Right kidney (tissue), 1 donor: ENCODE measurements around the gene SLC26A11.
A peak's percentile ranks its signal among the peaks of the same experiment; 100 is the strongest.
"Not testable (repeated sequence)": the region's sequence is repeated elsewhere in the genome, so short reads cannot be mapped to it uniquely, and the experiment has no call there.

Source experiments
- DNase-seq: peaks from one replicate; pipeline ENCODE4 v3.0.0-alpha.2; 2016

SLC26A11 gene

DNA sequence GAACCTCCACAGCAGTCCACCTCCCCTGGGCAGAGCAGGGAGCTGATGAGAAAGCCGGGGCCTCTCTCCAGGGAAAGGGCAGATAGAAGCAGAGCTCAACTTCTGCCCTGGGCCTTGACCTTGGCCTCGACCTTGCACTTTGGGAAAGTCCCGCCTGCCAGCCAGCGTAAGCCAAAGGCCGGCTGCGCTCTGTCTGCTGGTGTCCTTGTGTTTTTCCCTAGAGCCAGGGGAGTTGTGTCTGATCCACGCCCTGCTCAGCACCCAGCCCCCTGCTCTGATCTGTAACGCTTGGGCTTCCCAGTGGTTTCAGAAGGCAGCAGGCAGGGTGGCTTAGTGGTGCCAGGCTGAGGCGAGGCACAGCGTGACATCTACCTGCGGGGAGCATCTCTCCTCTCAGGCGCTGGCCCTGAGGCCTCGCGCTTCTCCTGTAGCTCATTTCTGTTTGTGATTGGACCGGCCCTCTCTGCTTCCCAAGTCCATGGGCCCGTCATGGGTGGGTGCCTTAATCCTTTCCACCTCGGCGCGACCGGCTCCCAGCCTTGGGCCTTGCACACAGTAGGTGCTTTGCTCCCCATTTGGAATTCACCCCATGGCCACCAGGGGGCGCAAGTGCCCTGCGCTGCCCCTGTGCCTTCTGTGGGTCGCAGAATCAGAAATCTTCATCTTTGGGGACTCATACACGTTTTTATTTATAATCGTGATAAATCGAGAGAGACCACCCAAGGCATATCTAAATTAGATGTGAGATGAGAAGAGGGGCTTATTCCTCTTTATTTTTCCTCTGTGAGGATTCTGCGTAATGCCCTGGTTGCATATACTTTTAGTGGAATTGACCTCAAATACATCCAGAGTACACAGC is 24.3 kb upstream of the SLC26A11 start:
- peak; percentile 28 for DNase-seq

DNA sequence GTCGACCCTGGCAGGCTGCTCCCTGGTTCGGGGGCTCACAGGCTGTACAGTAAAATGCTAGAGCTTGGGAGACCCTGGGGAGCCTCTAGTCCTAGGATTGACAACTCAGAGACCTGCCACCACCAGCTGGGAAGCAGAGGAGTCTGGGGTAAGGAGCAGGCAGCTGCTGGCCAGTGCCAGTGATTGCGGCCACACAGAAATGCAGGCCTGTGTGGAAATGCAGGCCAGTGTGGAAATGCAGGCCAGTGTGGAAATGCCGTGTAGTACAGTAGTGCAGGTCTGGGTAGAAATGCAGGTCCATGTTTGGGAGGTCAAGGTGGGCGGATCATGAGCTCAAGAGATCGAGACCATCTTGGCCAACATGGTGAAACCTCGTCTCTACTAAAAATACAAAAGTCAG is 23.6 kb upstream of the SLC26A11 start:
- no peak for DNase-seq

DNA sequence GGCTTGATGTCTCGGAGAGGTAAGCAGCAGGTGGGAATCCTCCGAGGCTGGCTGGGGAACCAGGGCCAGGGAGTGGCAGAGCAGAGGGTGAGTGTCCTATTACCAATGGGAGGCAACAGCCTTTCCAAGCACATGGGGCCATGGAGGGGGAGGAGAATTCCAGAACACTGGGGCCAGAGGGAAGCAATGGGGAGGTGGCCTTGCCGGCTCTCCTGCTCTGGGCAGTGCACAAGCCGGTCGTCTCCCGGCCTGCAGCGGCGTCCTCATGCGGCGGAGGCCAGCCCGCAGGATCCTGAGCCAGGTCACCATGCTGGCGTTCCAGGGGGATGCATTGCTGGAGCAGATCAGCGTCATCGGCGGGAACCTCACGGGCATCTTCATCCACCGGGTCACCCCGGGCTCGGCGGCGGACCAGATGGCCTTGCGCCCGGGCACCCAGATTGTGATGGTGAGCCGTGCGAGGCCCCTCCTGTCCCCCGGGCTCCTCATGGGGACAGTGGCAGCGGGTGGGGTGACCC is 22.0 kb upstream of the SLC26A11 start:
- peak; percentile 58 for DNase-seq

DNA sequence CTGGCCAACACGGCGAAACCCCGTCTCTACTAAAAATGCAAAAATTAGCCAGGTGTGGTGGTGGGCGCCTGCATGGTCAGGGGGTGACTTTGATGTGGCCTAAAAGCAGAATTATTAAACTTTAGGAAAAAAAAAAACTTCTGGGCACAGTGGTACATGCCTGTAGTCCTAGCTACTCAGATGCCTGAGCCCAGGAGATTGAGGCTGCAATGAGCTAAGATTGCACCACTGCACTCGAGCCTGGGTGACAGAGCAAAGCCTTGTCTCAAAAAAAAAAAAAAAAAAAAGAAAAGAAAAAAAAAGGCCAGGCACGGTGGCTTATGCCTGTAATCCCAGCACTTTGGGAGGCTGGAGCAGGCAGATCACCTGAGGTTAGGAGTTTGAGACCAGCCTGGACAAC is 20.9 kb upstream of the SLC26A11 start:
- DNase-seq = not testable (repeated sequence)

DNA sequence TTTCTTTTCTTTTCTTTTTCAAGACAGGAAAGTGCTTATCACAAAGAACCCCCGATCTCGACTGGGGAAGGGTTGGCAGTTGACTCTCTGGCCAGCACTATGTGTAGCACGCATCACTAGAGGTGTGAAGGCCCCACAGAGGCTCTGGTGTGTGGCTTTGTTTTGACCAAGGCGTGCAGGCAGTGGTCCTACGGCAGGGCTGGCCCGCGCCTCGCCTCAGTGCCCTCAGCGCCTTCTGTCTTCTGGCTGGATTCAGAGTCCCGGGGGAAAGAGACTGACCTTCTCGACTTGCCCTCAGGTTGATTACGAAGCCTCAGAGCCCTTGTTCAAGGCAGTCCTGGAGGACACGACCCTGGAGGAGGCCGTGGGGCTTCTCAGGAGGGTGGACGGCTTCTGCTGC is 18.8 kb upstream of the SLC26A11 start:
- no peak for DNase-seq

DNA sequence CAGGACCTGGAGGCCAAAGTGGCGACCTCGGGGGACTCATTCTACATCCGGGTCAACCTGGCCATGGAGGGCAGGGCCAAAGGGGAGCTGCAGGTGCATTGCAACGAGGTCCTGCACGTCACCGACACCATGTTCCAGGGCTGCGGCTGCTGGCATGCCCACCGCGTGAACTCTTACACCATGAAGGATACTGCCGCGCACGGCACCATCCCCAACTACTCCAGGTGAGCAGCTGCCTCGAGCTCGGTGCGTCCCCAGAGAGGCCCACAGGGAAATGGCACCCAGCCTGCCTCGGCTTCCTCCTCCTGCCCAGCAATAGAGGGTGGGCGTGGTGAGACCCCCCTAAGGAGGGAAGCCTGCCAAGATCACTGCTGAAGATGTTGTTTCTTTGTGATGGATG is 18.0 kb upstream of the SLC26A11 start:
- no peak for DNase-seq

DNA sequence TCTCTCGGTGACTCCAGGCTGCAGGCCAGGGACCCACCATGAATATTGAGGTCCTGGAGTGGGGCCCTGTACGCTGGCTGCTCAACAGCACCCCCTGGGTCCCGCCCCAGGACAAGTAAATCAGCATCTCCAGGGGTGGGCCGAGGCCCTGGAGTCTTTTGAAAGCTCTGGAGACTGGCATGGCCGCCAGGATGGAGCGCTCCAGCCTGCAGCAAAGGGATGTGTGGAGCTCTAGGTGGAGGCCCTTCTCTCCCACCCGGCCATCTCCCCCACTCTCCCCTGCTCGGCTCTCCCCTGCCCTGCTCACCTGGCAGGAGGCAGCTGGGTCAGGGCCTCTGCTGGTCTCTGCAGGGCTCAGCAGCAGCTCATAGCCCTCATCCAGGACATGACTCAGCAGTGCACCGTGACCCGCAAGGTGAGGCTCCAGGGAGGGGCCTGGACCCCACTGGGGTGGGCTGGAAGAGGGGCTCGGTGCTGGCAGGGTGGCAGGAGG is 16.7 kb upstream of the SLC26A11 start:
- no peak for DNase-seq

DNA sequence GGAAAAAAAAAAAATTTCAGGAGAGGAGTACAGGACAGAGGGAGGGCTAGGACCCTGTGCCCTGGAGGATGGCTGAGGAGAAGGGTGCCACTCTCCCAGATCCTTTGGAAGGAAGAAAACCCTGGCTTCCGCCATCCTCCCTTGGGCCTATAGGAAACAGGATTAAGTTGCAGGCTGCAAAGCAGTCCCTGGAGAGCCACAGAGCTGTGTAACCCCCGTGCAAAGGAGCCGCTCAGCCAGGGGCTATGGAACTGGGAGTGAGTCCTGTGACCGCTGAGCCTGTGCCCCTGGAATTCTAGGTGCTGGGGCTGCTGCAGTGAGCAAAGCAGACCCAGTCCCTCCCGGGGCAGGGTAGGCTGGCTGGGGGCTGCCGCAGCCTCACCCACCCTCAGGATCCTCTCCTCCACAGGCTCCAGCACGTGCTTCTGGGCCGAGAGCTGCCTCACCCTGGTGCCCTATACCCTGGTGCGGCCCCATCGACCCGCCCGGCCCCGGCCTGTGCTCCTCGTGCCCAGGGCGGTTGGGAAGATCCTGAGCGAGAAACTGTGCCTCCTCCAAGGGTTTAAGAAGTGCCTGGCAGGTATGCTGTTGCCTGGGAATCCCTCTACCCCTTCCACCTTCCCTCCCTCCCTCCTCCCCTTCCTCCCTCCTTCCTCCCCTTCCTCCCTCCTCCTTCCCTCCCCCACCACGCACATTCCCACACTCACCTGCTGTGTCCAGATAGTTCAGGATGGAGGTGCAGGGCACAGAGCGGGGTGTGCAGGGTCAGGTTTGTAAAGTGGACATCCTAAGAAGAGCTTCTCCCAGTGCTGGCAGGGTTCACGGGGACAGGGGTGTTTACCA is 15.4 kb upstream of the SLC26A11 start:
- no peak for DNase-seq

DNA sequence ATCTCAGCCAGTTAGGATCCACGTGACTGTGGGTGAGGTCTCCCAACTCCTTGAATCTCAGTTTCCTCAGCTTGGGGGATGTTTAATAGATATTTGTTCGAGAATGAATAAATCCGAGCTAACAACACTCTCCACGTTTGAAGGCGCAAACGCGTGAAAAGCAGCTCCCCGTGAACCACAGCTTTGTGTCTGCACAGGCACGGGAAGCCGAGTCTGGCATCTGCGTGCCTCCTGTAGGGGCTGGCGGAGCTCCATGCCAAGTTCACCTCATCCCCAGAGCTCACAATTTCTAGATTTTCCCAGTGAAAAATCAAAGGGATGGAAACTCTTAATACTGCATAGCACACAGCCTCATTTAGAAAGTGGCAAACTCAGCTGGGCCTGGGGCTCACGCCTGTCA is 14.4 kb upstream of the SLC26A11 start:
- DNase-seq = no peak

DNA sequence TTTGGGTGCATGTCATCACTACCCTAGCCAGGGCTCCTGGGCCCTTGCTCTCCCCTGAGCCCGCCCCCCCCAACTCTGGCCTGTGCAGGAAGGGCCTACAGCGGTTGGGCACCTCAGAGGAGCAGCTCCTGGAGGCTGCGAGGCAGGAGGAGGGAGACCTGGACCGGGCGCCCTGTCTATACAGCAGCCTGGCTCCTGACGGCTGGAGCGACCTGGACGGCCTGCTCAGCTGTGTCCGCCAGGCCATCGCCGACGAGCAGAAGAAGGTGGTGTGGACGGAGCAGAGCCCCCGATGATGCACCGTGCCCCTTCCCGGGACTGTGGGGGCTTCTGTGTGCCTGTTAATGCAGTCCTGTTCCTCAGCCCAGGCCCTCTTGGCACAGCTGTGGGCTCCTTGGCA is 12.2 kb upstream of the SLC26A11 start:
- no peak for DNase-seq

DNA sequence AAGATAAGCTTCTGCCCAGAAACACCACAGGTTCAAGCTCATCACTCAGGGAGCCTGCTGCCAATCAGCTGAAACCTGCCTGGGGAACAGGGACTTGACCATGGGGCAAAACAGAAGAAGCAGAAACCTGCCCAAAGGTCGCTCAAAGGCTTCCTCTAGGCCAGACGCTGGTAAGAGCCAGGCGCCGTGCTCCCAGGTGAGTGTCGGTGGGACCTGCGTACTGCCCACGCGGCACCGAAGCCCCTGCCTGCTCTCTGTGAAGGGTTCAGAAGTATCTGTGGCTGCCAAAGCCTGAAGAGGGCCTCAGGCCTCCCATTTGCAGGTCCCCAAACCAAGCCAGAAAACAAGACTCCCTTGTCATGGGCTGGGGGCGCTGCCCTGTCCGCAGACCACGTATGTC is 10.5 kb upstream of the SLC26A11 start:
- no peak for DNase-seq

DNA sequence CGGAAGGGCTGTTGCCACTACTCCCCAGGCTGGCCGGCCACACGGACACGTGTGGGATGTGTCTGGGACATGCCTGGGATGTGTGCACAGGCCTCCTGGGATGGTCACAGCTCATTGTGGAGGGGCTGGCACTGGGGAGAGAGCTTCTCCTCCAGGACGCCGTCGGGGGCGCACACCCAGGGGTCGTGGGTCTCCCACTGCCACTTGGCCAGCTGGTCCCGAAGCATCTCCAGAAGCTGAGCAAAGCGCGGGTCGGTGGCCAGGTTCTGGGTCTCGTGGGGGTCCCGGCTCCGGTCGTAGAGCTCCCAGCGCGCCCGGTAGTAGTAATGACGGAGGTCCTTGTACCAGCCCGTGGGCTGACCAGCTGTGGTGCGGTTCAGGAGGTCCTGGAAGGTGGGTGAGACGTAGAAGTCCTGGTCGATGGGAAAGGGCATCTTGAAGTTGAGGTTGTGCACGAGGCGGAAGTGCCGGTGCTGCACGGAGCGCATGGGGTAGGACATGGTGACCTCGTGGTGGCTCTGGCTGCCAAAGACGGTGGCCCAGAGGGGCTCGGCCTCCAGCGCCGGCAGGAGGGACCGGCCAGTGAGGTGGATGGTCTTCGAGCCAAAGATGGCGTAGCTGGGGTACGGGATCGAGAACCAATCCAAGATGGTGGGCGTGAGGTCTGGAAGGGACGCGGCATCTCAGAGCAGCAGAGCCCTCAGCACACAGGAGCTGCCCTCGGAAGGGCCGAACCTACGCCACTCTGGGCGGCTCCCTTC is 9.7 kb upstream of the SLC26A11 start:
- no peak for DNase-seq

DNA sequence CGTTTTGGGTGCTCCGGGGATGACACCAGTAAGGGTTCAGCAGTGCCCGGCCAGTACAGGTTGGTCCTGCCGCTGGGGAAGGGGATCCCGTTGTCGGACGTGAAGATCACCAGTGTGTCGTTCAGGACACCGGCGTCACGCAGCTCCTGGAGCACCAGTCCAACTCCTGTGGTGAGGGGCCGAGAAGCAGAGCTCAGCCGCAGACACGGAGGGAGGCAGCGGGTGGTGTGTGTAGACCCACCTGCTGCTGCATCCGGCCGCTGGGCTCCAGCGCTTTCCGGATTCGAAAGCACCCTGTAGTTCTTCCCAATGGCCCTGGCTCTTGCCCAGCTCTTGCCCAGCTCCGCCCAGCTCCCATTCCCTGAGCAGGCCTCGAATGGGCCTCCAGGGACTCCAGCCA is 8.1 kb upstream of the SLC26A11 start:
- DNase-seq = no peak

DNA sequence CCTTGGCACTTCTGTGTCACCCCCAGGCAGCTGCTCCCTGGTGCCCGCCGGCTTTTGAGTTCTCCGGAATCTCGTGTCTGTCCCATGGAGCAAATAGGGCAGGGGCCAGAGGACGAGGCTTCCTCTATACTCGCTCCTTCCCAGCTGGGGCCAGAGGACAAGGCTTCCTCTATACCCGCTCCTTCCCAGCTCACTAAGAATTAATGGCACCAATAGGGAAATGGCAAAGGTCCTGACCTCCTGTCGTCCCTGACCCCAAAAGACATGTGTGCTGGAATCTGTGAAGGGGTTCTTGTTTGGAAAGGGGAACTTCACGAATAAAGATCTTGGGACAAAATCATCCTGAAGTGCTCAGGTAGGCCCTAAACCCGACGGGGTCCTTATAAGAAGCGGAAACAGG is 7.7 kb upstream of the SLC26A11 start:
- DNase-seq = no peak

DNA sequence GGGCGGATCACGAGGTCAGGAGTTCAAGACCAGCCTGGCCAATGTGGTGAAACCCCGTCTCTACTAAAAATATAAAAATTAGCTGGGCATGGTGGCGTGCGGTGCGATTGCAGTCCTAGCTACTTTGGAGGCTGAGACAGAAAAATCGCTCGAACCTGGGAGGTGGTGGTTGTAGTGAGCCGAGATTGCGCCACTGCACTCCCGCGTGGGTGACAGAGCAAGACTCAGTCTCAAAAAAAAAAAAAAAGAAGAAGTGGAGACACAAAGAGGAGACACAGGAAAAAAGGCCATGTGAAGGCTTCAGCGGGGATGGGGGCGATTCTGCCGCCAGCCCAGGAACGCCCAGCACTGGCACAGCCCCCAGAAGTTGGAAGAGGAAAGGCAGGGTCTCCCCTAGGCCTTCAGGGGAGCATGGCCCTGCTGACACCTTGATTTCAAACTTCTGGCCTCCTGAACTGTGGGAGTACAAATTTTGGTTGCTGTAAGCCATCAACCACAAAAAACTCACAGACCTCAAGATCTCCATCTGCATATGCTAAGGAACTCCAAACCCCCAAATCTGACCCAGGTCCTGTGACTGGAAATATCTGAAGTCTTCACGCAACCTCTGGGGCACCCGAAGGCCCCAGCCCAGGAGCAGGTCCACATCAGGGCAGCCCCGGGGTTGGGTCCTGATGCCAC is 7.1 kb upstream of the SLC26A11 start:
- no peak for DNase-seq

DNA sequence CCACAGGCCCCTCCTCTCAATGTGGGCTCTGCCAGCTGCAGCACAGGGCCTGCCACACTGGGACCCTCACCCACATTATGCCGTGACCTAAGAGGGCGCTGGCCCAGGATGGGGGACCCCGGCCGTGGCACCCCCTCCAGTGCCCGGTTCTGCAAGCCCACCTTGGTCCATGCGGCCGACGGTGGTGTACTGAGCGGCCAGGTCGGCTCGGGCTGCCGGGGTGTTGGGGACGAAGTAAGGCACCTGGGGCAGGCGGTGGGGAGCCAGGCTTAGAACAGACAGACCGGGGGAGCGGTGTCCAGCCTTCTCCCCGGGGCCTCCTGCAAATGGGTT is 6.6 kb upstream of the SLC26A11 start:
- DNase-seq = no peak

DNA sequence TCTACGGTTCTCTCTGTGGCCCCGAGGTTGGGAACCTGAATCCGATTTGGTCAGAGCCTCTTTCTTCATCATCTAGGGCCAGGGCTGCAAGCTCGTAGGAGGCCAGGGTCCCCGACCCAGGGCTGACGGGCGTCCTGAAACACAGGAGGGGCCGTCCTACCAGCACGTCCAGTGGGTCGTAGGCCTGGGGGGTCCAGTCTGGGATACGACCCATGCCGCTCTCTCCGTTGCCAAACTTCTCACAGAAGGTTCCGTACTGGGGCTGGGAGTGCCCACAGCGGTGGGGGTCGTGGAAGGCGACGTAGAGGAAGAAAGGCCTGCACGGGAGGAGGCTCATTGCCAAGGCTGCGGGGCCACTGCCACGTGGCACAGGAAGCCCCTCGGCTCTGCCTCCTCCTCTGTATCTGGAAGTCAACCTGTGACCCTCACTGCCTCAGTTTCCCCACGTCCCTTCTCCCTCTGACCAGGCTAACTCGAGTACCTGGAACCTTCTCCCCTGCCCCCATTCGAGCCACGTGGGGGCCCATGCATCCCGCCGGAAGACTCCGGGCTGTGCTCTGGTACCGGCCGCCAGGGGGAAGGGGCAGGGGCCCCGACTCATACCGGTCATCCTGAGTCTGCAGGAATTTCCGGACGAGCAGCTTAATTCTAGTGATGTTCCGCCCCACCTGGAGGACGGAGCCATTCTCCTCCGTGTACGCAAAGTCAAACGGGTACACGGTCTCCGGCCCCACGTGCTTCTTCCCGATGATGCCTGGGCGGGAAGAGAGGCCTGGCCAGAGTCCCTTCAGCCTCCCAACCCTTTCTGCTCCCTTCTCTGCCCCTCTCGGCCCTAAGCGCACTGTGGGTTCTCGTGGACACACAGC is 6.0 kb upstream of the SLC26A11 start:
- no peak for DNase-seq

DNA sequence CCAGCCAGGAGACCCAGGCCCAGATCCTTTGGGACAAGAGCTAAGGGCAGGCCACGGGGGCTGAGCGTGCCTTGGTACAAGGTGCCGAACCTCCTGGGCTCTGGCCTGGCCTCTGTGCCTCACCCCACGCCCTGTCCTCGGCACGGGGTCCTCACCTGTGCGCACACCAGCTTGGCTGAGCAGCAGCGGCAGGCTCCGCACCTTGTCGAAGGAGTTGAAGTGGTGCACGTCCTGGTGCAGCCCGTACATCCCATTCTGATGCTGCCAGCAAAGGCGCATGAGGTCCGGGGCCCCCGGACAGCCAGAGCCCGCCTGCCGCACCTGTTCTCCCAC is 5.4 kb upstream of the SLC26A11 start:
- DNase-seq = no peak

DNA sequence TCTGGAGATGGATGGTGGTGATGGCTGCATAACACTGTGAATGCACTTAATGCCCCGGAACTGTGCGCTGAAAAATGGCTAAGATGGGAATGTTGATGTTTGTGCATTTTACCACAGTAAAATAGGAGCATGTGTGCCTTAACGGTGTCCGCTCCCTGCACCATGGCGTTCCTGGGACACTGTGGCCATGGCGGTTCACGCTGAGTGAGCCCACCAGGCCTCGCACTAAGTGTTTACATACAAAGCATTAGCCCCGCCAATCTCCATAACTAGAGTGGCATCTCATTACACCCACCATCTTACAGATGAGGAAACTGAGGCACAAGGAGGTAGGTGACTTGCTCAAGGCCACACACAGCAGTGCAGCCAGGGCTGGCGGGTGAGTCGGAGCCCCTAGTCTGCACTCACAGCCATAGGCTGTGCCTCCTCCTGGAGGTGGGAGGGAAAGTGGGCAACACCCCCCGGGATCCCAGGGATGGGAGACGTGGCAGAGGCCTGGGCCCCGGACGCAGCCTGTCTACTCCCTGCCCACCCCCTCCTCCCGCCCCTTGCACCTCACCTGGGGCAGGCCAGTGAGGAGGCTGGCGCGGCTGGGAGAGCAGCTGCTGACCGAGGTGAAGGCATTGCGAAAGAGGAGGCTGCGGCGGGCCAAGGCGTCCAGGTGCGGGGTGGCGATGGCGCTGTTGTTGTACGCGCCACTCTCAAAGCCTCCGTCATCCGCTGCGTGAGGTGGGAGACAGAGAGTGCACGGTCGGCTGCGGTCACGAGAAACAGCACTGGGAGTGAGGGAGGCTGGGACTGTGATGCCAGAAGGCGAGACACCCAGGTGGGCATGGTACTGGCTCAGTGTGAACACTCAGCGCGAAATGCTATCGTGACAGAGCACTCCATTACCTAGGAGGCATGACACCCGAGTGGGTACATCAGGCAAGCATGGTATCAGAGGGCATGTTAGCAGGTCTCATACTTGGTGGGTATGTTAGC is 3.5 kb upstream of the SLC26A11 start:
- DNase-seq = no peak
